ENCODE measurements around the gene REG4. TPM values are rescaled to one million over a fixed set of nuclear protein-coding genes. Genes with fewer than 3 reads are reported as not detected.

REG4 gene
- total RNA-seq, 1 experiment from 2014 or later = not detected

GRCh38 chr1:119795261-119796200 lies 15.7 kb downstream of the REG4 start:
- DNase-seq (ENCODE audit: low read depth, low spot score) = no peak
- Histone ChIP-seq H3K27me3 (ENCODE audit: control insufficient read depth, insufficient read depth, low read length) (no peaks in the 10 kb centered on the region; the same call in 1 of the 2 replicates), H3K27ac (ENCODE audit: low read length) (no peak overlapping the region), H3K36me3 (ENCODE audit: control insufficient read depth, insufficient read depth, low read length) (no peaks in the 10 kb centered on the region), H3K4me3 (ENCODE audit: low read depth in 2 of 2, low read length in 2 of 2) (no peak overlapping the region), H3K9me3 (ENCODE audit: control insufficient read depth, insufficient read depth, low read depth, low read length) (no peaks in the 10 kb centered on the region), H3K4me1 (ENCODE audit: control insufficient read depth, insufficient read depth, low read length) (no peaks in the 10 kb centered on the region)
- ATAC-seq = no peak
- no TSS peak for BruUV-seq (replicated peaks)
- POLR2A ChIA-PET = no interaction called here
- TF ChIP-seq POLR2AphosphoS5 (IDR thresholded peaks at IDR 0.05; ENCODE audit: low read depth, low read length) (no peak), CTCF (IDR thresholded peaks at IDR 0.05) (no peak), SIN3A (IDR thresholded peaks at IDR 0.05; ENCODE audit: borderline replicate concordance, insufficient read depth, low read depth, low read length) (no peak)
- TF ChIP-seq, protein P1, sequence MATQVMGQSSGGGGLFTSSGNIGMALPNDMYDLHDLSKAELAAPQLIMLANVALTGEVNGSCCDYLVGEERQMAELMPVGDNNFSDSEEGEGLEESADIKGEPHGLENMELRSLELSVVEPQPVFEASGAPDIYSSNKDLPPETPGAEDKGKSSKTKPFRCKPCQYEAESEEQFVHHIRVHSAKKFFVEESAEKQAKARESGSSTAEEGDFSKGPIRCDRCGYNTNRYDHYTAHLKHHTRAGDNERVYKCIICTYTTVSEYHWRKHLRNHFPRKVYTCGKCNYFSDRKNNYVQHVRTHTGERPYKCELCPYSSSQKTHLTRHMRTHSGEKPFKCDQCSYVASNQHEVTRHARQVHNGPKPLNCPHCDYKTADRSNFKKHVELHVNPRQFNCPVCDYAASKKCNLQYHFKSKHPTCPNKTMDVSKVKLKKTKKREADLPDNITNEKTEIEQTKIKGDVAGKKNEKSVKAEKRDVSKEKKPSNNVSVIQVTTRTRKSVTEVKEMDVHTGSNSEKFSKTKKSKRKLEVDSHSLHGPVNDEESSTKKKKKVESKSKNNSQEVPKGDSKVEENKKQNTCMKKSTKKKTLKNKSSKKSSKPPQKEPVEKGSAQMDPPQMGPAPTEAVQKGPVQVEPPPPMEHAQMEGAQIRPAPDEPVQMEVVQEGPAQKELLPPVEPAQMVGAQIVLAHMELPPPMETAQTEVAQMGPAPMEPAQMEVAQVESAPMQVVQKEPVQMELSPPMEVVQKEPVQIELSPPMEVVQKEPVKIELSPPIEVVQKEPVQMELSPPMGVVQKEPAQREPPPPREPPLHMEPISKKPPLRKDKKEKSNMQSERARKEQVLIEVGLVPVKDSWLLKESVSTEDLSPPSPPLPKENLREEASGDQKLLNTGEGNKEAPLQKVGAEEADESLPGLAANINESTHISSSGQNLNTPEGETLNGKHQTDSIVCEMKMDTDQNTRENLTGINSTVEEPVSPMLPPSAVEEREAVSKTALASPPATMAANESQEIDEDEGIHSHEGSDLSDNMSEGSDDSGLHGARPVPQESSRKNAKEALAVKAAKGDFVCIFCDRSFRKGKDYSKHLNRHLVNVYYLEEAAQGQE (IDR thresholded peaks at IDR 0.05; ENCODE audit: insufficient read depth in 1 of 2, low read depth in 2 of 2, low read length in 1 of 2) = no peak
- intact Hi-C loops (cut with micrococcal nuclease; ENCODE audit: unreplicated experiment) = no loop called here
- CTCF ChIA-PET = no interaction called here
- in situ Hi-C loops (cut with HindIII; ENCODE audit: low pct_unique_long_range_greater_than_20kb, low sequenced_read_pairs) = no loop called here

DNA sequence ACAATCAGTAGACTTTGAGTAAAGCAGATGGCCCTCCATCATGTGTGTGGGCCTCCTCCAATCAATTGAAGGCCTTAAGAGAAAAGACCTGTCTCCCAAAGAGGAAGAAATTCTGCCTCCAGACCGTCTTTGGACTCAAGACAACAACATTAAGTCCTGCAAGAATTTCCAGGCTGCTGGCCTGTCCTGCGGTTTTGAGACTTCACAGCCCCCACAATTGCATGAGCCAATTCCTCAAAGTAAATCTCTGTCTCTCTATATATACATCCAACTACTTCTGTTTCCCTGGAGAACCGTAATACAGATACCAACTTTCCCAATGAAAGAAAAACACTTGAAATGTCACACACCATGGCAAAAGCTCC lies 16.4 kb downstream of the REG4 start:
- DNase-seq (ENCODE audit: low read depth, low spot score) (no peak), ATAC-seq (no peak)
- Histone ChIP-seq H3K4me1 (ENCODE audit: control insufficient read depth, insufficient read depth, low read length) (no peaks in the 10 kb centered on the region), H3K36me3 (ENCODE audit: control insufficient read depth, insufficient read depth, low read length) (no peaks in the 10 kb centered on the region), H3K4me3 (ENCODE audit: low read depth in 2 of 2, low read length in 2 of 2) (no peak overlapping the region), H3K9me3 (ENCODE audit: control insufficient read depth, insufficient read depth, low read depth, low read length) (no peaks in the 10 kb centered on the region), H3K27me3 (ENCODE audit: control insufficient read depth, insufficient read depth, low read length) (no peaks in the 10 kb centered on the region; the same call in 1 of the 2 replicates), H3K27ac (ENCODE audit: low read length) (no peak overlapping the region)
- in situ Hi-C loops (cut with HindIII; ENCODE audit: low pct_unique_long_range_greater_than_20kb, low sequenced_read_pairs) = no loop called here
- ChIA-PET CTCF (no interaction called here), POLR2A (no interaction called here)
- TF ChIP-seq CTCF (IDR thresholded peaks at IDR 0.05) = no peak
- TF ChIP-seq POLR2AphosphoS5 (IDR thresholded peaks at IDR 0.05; ENCODE audit: low read depth, low read length) = no peak
- TF ChIP-seq, protein P1 (IDR thresholded peaks at IDR 0.05; ENCODE audit: insufficient read depth in 1 of 2, low read depth in 2 of 2, low read length in 1 of 2) = no peak
- no peak for TF ChIP-seq SIN3A (IDR thresholded peaks at IDR 0.05; ENCODE audit: borderline replicate concordance, insufficient read depth, low read depth, low read length)
- no peak for TF ChIP-seq TCF7L2 (IDR thresholded peaks at IDR 0.05; ENCODE audit: low read depth, low read length)
- intact Hi-C loops (cut with micrococcal nuclease; ENCODE audit: unreplicated experiment) = no loop called here
- no TSS peak for BruUV-seq (replicated peaks)

Data from Panc1 (cell line).